Immature natural killer cell (primary cell): Measurements from ENCODE around the gene GAS2L3. TPM values are rescaled to one million over a fixed set of nuclear protein-coding genes. Genes with fewer than 3 reads are reported as not detected.
A peak's percentile ranks its signal among the peaks of the same experiment; 100 is the strongest.
"Not testable (repeated sequence)": the region's sequence is repeated elsewhere in the genome, so short reads cannot be mapped to it uniquely, and the experiment has no call there.

Experiments used
- DNase-seq, 3 donors: peaks; one replicate each; pipeline ENCODE4 v3.0.0; 2022; ENCODE audit warnings: mixed read lengths in 1 of 3
- H3K27ac Mint-ChIP-seq, 6 donors: one replicate each; pipeline ENCODE4 v1.8.0; 2020; ENCODE audit warnings: mixed read lengths in 6 of 6, mild to moderate bottlenecking in 5 of 6, inconsistent platforms in 4 of 6, moderate library complexity in 3 of 6
- H3K27me3 Mint-ChIP-seq, 3 donors: one replicate each; pipeline ENCODE4 v1.8.0; 2020 to 2021; ENCODE audit warnings: low read depth in 3 of 3, mild to moderate bottlenecking in 3 of 3, mixed read lengths in 3 of 3, moderate library complexity in 3 of 3, inconsistent platforms in 1 of 3
- H3K36me3 Mint-ChIP-seq, 3 donors: one replicate each; pipeline ENCODE4 v1.8.0; 2020; ENCODE audit warnings: mixed read lengths in 3 of 3, inconsistent platforms in 2 of 3, mild to moderate bottlenecking in 2 of 3
- H3K4me1 Mint-ChIP-seq, 2 donors: one replicate each; pipeline ENCODE4 v1.8.0; 2020; ENCODE audit warnings: inconsistent platforms in 2 of 2, mild to moderate bottlenecking in 2 of 2, mixed read lengths in 2 of 2, moderate library complexity in 1 of 2
- H3K4me3 Mint-ChIP-seq, 5 donors: one replicate each; pipeline ENCODE4 v1.8.0; 2020; ENCODE audit warnings: mild to moderate bottlenecking in 5 of 5, mixed read lengths in 5 of 5, inconsistent platforms in 3 of 5, moderate library complexity in 3 of 5
- H3K9me3 Mint-ChIP-seq, 6 donors: one replicate each; pipeline ENCODE4 v1.8.0; 2020; ENCODE audit warnings: mild to moderate bottlenecking in 6 of 6, mixed read lengths in 6 of 6, inconsistent platforms in 4 of 6, moderate library complexity in 3 of 6
- polyA plus RNA-seq, 3 donors: library from polyadenylated mRNA; unstranded; fragments of 300-500 nt; fragmentation: Illumina TruSeq; gene quantifications; one replicate each; pipeline ENCODE4 v1.2.3, GENCODE V29; 2021

The GAS2L3 gene
- polyA plus RNA-seq, 3 donors from 2014 or later: 0.30 TPM; not detected in 2

- no peak overlapping the region for H3K27ac Mint-ChIP-seq
- H3K27me3 Mint-ChIP-seq: peaks cover 0 to 3% (median 3%) of the 10 kb centered on the region in 3 donors
- peaks cover 0 to 9% (median 5%) of the 10 kb centered on the region in 6 donors for H3K9me3 Mint-ChIP-seq
- no peak for DNase-seq
- H3K36me3 Mint-ChIP-seq: no peaks in the 10 kb centered on the region
- no peaks in the 10 kb centered on the region for H3K4me1 Mint-ChIP-seq
- no peak overlapping the region for H3K4me3 Mint-ChIP-seq
These were observed 20.0 kb downstream of the GAS2L3 start for GRCh38 chr12:100593490-100593889.

- H3K27ac Mint-ChIP-seq: no peak overlapping the region
- peaks cover 0 to 13% (median 0%) of the 10 kb centered on the region in 3 donors for H3K36me3 Mint-ChIP-seq
- H3K4me3 Mint-ChIP-seq: no peak overlapping the region
- peaks cover 0 to 6% (median 0%) of the 10 kb centered on the region in 6 donors for H3K9me3 Mint-ChIP-seq
- DNase-seq: no peak
- H3K27me3 Mint-ChIP-seq: peaks cover 0 to 5% (median 0%) of the 10 kb centered on the region in 3 donors
- H3K4me1 Mint-ChIP-seq: no peaks in the 10 kb centered on the region
These were observed 28.1 kb downstream of the GAS2L3 start for GRCh38 chr12:100601626-100602025.

DNA sequence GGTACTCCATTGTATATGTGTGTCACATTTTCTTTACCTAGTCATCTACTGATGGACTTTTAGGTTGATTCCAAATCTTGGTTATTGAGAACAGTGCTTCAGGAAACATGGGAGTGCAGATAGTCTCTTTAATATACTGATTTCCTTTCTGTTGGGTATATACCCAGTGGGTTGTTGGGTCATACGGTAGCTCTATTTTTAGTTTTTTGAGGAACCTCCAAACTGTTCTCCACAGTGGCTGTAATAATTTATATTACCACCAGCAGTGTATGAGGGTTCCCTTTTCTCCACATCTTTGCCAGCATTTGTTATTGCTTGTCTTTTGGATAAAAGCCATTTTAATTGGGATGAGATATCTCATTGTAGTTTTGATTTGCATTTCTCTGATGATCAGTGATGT, 29.5 kb downstream of the GAS2L3 start:
- H3K27me3 Mint-ChIP-seq, H3K4me3 Mint-ChIP-seq, DNase-seq, H3K27ac Mint-ChIP-seq, H3K4me1 Mint-ChIP-seq: not testable (repeated sequence)
- Mint-ChIP-seq H3K36me3 (peaks cover 0 to 17% (median 0%) of the 10 kb centered on the region in 3 donors), H3K9me3 (peaks cover 0 to 11% (median 0%) of the 10 kb centered on the region in 6 donors)

DNA sequence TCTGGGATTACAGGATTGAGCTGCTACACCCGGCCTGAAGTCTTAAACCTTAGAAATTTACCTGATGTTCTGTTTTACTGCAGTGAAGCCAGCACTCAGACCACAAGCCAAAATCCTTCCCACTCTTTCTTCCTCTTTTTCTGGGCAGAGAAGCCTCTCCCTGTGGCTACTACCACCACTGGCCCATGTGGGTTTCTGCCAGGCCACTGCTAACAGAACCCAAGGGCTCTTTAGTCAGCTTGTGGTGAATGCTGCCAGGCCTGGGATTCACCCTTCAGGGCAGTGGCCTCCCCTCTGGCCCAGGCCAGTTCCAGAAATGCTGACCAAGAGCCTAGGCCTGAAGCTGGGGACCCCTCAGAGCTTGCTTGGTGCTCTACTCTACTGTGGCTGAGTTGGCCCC, 35.3 kb downstream of the GAS2L3 start:
- no peak overlapping the region for H3K27ac Mint-ChIP-seq
- DNase-seq: peak in 1 of 3 donors; percentile 0
- peaks cover 0 to 9% (median 0%) of the 10 kb centered on the region in 6 donors for H3K9me3 Mint-ChIP-seq

GRCh38 chr12:100610666-100611430, 37.4 kb downstream of the GAS2L3 start:
- H3K27me3 Mint-ChIP-seq: peaks cover 0 to 5% (median 3%) of the 10 kb centered on the region in 3 donors
- no peak overlapping the region for H3K27ac Mint-ChIP-seq
- peaks cover 0 to 9% (median 0%) of the 10 kb centered on the region in 6 donors for H3K9me3 Mint-ChIP-seq
- peaks cover 0 to 10% (median 0%) of the 10 kb centered on the region in 3 donors for H3K36me3 Mint-ChIP-seq
- no peak overlapping the region for H3K4me3 Mint-ChIP-seq
- no peaks in the 10 kb centered on the region for H3K4me1 Mint-ChIP-seq
- DNase-seq: no peak

More for the DNA sequence above, 35.3 kb downstream of the GAS2L3 start:
- Mint-ChIP-seq H3K27me3 (peaks cover 0 to 5% (median 3%) of the 10 kb centered on the region in 3 donors), H3K36me3 (peaks cover 0 to 17% (median 0%) of the 10 kb centered on the region in 3 donors), H3K4me3 (no peak overlapping the region), H3K4me1 (no peaks in the 10 kb centered on the region)

DNA sequence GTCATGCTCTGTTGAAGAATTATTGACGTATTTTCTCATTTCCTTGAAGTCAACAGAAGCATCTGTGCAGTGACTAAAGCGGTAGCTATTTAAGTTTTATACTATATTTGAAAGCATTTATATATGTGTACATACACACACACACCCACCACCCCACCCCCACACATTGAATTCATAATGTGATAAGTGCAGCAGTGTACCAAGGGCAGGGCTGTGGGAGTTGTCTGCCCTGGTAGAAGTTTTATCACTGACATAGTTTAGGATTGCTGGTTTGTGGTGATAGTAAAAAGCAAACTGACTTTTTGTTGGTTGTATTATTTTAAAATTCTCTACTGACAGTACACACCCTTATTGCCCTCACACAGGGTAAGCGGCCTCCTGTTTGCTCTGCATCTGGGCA, 39.1 kb downstream of the GAS2L3 start:
- Mint-ChIP-seq H3K4me3 (no peak overlapping the region), H3K27me3 (peaks cover 0 to 3% (median 0%) of the 10 kb centered on the region in 3 donors), H3K27ac (no peak overlapping the region), H3K36me3 (no peaks in the 10 kb centered on the region), H3K4me1 (no peaks in the 10 kb centered on the region), H3K9me3 (peaks cover 0 to 3% (median 0%) of the 10 kb centered on the region in 6 donors)
- DNase-seq: no peak

DNA sequence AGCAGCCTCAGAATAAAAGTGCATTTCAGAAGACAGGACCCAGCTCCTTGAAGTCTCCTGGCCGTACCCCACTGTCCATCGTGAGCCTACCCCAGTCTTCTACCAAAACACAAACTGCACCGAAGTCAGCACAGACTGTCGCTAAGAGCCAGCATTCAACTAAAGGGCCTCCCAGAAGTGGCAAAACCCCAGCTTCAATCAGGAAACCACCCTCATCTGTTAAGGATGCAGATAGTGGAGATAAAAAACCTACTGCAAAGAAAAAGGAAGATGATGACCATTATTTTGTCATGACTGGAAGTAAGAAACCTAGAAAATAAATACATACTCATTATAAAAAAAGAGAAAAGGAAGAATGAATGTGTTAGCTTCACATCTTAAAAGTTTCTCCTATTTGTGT, 51.1 kb downstream of the GAS2L3 start:
- no peaks in the 10 kb centered on the region for H3K27me3 Mint-ChIP-seq
- no peaks in the 10 kb centered on the region for H3K36me3 Mint-ChIP-seq
- H3K4me3 Mint-ChIP-seq: no peak overlapping the region
- H3K9me3 Mint-ChIP-seq: no peaks in the 10 kb centered on the region
- peaks cover 6 to 11% of the 10 kb centered on the region in 2 donors for H3K4me1 Mint-ChIP-seq
- H3K27ac Mint-ChIP-seq: no peak overlapping the region
- DNase-seq: no peak

DNA sequence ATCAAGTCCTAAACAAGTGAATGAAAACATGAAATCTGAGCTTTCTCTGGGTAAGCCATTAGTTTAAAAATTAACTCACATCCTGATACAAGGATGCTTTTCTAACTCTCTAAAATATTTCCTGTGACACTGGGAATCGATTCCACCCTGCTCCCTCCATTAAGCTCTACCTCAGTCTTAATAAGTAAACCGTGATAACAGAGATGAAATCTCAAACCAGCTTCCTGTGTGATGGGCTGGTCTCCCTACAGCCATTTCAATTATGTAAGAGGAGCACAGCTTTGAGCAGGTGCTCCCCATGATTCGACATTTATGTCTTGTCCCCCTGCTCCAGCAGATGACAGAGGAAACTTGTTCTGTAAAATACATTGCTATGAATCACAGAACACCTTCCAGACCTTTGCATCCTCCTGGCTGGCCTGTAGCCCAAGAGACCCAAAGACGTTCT, 59.0 kb downstream of the GAS2L3 start:
- H3K4me3 Mint-ChIP-seq: no peak overlapping the region
- no peaks in the 10 kb centered on the region for H3K27me3 Mint-ChIP-seq
- H3K36me3 Mint-ChIP-seq: no peaks in the 10 kb centered on the region
- peaks cover 0 to 4% (median 0%) of the 10 kb centered on the region in 6 donors for H3K9me3 Mint-ChIP-seq
- no peak overlapping the region for H3K27ac Mint-ChIP-seq
- DNase-seq: no peak
- no peaks in the 10 kb centered on the region for H3K4me1 Mint-ChIP-seq

DNA sequence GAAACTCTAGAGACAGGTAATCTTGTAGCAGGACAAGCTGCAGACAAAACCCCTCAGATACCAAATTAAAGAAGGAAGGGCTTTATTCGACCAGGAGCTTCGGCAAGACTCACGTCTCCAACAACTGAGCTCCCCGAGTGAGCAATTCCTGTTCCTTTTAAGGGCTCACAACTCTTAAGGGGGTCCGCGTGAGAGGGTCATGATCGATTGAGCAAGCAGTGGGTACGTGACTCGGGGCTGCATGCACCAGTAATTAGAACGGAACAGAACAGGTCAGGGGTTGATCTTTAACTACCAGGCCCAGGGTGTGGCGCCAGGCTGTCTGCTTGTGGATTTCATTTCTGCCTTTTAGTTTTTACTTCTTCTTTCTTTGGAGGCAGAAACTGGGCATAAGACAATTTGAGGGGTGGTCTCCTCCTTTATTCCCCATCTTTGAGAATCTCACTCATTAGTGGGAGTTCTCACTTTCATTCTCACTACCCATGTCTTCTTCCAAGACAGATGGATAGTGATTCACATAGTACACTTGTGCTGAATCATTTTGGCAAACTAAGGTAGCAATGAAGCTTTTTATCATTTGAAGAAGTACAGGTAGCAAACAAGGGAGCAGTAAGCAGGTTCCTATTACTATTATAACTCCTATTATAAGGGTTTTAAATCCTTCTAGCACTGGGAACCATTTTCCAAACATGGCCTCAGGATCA, 59.8 kb downstream of the GAS2L3 start:
- DNase-seq, H3K4me1 Mint-ChIP-seq, H3K27ac Mint-ChIP-seq, H3K9me3 Mint-ChIP-seq, H3K4me3 Mint-ChIP-seq, H3K27me3 Mint-ChIP-seq, H3K36me3 Mint-ChIP-seq: not testable (repeated sequence)

GRCh38 chr12:100643246-100643645, 69.8 kb downstream of the GAS2L3 start:
- no peaks in the 10 kb centered on the region for H3K36me3 Mint-ChIP-seq

GRCh38 chr12:100646896-100647295, 73.4 kb downstream of the GAS2L3 start:
- no peak for DNase-seq
- Mint-ChIP-seq H3K4me1 (no peaks in the 10 kb centered on the region), H3K27ac (no peak overlapping the region), H3K36me3 (no peaks in the 10 kb centered on the region), H3K4me3 (no peak overlapping the region), H3K9me3 (peaks cover 2 to 11% (median 6%) of the 10 kb centered on the region in 6 donors), H3K27me3 (no peaks in the 10 kb centered on the region)

More at GRCh38 chr12:100643246-100643645, 69.8 kb downstream of the GAS2L3 start:
- Mint-ChIP-seq H3K27ac (no peak overlapping the region), H3K4me3 (no peak overlapping the region), H3K4me1 (no peaks in the 10 kb centered on the region), H3K9me3 (peaks cover 2 to 11% (median 4%) of the 10 kb centered on the region in 6 donors), H3K27me3 (no peaks in the 10 kb centered on the region)
- DNase-seq: no peak

DNA sequence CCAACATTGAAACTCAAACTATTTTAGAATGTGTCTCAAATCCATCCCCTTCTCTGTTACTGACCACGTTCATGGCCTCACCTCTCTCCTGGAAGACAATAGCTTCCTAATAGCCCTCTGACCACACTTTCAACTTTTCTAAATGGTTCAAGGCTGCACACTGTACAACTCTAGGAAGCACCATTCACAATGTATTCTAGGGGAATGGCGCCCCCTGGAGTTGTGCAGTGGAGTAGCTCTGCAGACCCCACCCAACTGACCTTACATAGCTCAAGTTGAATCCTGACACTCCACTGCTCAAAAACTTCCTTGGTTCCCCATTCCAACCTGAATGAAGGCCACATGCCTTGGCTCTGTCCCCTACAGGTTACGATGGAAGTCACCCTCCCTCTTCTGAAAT, 77.6 kb downstream of the GAS2L3 start:
- DNase-seq: no peak
- no peaks in the 10 kb centered on the region for H3K36me3 Mint-ChIP-seq
- H3K4me3 Mint-ChIP-seq: no peak overlapping the region
- H3K27ac Mint-ChIP-seq: no peak overlapping the region
- H3K27me3 Mint-ChIP-seq: no peaks in the 10 kb centered on the region
- H3K9me3 Mint-ChIP-seq: peaks cover 0 to 4% (median 2%) of the 10 kb centered on the region in 6 donors
- no peaks in the 10 kb centered on the region for H3K4me1 Mint-ChIP-seq

- Mint-ChIP-seq H3K4me3 (no peak overlapping the region), H3K36me3 (no peaks in the 10 kb centered on the region), H3K9me3 (peaks cover 0 to 4% (median 2%) of the 10 kb centered on the region in 6 donors), H3K27me3 (no peaks in the 10 kb centered on the region), H3K27ac (no peak overlapping the region), H3K4me1 (no peaks in the 10 kb centered on the region)
- DNase-seq: no peak
These were observed 78.2 kb downstream of the GAS2L3 start for GRCh38 chr12:100651694-100652093.

GRCh38 chr12:100652488-100652887, 79.0 kb downstream of the GAS2L3 start:
- Mint-ChIP-seq H3K36me3 (no peaks in the 10 kb centered on the region), H3K27me3 (no peaks in the 10 kb centered on the region), H3K4me1 (no peaks in the 10 kb centered on the region), H3K27ac (no peak overlapping the region), H3K4me3 (no peak overlapping the region), H3K9me3 (peaks cover 0 to 6% (median 2%) of the 10 kb centered on the region in 6 donors)
- DNase-seq: no peak
